Stimulated activated CD4-positive, alpha-beta T cell treated with anti-CD3 and anti-CD28 coated beads, Interleukin-2, amount 100 ng/mL, for 4 hours (primary cell): Measurements from ENCODE around the gene AIF1.

Source experiments
- DNase-seq: peaks from one replicate; pipeline ENCODE4 v3.0.0-alpha.2; 2020; ENCODE audit warnings: low read depth

The AIF1 gene

GRCh38 chr6:31642798-31643570, 27.9 kb downstream of the AIF1 start:
- DNase-seq, result no peak

- DNase-seq, result no peak
These were observed 28.9 kb downstream of the AIF1 start for GRCh38 chr6:31643818-31644454.

- DNase-seq, result no peak
These were observed 30.3 kb downstream of the AIF1 start for GRCh38 chr6:31645325-31645724.

GRCh38 chr6:31651602-31652191, 36.7 kb downstream of the AIF1 start:
- no peak for DNase-seq

DNA sequence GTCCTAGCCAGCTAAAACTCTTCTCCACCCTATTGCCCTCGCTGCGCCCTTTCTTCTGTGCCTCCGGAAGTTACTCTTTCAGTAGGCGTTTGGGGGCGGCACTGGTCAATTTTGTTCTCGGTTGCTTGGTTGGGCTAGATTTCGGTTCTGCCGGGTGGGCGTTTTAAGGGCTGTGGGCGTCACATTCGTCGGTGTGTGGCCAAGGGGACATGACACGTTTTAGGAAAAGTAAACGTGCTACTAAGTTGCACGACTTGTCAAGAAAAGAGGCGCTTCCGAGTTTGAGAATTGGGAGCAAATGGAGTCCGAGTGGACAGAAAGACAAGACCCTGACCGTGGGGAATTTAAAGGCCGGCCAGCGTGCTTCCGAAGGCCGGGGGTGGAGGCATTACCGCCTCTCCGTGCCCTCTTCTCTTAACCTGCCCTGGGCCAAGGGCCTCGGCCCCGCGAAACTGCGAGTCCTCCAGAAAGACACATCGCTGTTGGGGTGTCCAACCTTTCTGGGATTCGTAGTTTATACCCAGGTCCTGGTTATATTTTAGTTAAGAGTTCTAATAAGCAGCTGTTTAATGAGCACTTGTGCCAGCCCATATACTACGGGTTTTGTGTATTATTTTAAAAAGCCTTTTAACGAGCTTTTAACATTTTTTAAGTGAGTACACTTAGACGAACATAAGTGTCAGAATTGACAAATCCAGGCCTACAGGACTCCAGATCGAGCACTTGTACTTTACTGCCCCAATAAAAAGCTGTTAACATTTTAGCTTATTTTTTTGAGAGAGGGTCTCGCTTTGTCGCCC, 38.1 kb downstream of the AIF1 start:
- DNase-seq, result peak; percentile 85

DNA sequence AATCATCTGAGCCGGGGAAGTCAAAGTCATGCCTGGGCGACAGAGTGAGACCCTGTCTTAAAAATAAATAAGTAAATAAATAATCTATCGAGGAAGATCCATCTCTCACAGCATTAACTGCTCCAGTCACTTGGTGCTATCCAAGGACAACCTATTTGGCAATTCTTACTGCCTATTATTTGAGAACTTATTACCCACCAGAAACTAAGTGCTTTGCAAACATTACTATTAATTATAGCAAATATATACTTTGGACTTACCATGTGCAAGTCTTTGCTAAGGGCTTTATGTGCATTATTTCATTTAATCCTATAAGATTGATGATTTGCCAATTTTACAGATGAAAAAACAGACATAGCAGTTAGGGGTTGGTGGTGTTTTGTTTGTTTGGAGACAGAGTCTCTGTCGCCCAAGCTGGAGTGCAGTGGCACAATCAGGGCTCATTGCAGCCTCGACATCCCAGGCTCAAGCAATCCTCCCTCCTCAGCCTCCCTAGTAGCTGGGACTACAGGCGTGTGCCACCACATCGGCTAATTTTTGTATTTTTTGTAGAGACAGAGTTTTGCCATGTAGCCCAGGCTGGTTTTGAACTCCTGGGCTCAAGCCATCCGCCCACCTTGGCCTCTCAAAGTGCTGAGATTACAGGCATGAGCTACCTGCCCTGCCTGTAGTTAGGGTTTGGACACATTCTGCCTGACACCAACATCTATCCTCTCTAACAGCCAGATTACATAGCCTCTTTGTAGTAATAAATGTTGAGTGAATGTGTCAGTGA, 39.7 kb downstream of the AIF1 start:
- no peak for DNase-seq

DNA sequence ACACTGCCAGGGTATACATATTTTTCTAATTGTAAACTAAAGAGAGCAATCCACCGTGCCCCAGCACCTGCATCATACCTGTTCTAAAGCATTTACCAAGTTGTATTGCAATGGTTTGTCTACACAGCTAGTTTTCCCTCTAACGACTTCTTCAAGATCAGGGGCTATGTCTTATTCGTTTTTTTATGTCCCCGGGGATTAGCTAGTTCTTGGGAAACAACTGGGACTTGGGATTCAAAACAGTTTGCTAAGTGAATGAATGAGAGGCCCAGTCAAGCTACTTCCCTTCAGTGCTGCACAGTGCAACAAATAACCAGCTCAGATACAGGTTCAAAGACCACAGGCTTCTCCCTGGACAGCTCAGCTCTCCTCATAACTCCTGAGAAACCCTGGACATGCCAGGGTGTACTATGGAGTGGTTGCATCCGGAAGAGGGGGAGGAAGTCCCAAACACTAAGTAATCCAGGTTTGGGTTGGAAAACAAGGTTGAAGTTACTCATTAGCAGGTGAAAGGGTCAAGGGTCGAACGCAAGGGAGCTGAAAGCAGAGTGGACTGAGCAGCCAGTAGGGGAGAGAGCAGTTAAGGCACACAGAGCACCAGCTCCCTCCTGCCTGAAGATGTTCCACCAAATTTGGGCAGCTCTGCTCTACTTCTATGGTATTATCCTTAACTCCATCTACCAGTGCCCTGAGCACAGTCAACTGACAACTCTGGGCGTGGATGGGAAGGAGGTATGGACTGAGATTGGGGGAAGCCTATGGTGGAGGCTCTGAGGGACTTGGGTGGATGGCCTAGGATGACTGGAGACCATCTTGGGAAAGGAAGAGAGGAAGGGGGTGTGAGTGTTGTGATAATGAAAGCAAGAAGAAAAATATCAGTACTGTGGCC, 40.6 kb downstream of the AIF1 start, which contains the start of gene APOM:
APOM (plus strand) TSS at position 546 of the 889 bp plus-strand sequence; CDS start at position 619, 73 bp downstream.
- DNase-seq, result no peak

DNA sequence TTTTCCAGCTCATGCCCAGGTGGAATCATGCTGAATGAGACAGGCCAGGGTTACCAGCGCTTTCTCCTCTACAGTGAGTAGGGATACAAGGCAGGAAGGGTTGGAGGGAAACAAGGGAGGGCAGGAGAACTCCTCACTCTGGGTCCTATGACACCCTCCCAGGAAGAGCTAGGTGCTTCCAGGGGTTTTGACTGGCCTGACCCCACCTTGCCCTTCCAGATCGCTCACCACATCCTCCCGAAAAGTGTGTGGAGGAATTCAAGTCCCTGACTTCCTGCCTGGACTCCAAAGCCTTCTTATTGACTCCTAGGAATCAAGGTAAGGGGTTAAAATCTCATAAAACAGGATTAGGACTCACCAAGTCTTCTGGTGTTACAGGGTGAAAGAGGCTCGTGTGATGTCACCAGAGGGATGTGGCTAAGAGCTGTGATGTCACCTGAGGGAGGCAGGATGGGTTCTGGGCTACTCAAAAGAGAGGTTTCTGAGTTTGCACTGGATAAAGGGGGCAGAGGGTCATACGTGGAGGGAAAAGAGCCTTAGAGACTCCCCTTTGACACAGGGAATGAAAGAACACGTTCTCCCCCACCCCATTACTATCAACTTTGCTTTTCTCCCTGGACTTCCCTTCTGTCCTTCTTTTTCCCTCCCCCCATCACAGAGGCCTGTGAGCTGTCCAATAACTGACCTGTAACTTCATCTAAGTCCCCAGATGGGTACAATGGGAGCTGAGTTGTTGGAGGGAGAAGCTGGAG, 42.5 kb downstream of the AIF1 start:
- DNase-seq, result no peak

DNA sequence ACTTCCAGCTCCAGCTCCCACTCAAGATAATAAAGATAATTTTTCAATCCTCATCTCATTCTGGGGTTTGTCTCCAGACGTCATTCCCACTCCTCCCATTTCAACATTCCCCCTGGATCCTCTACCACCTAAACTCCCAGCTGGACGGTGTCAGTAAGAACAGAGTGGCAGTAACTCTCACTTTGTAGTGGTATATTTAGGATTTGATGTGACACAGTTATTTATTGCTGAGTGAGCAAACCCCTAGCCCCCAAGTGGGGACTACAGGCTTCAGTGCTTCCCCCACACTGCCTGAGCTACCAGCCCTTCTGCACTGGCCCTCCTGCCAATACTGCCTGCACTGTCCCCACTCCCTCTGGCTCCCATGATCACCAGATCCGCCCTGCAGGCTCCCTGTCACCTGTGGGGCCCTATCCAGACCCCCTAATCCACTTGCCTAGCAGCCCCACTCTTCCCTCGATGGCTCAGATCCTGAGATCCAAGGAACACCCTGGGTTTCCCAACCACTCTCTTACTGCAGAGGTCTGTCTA, 43.2 kb downstream of the AIF1 start:
- DNase-seq, result no peak

DNA sequence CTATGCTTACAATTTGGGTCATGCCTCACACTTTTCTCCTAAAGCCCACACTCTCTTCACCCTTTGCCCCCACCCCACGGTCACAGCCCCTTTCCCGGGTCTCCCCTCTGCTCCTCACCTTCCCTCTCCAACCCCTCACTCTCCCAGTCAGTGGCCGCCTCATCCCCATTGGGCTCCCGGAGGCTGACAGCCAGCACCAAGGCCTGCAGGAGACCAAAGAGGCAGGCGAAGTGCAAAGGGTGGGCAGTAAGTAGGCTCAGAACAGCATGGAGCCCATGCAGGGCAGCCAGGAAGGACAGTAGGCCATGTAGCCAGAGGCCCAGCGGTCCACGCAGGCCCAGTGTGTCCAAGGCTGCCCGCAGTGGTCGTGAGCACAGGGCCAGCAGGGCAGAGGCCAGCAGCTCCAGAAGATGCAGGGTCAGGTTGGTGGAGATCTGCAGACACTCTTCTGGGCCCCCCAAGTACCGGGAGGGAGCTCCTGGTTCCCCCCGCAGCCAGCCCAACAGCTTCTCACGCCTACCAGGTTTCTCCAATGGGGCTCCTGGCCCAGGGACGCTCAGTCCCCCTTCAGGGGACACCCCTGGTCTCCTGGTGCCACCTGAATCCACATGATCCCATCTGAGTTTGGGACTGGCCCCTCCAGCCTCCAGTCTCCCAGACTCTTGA, 44.1 kb downstream of the AIF1 start:
- no peak for DNase-seq

GRCh38 chr6:31659649-31660380, 44.8 kb downstream of the AIF1 start:
- DNase-seq, result no peak

DNA sequence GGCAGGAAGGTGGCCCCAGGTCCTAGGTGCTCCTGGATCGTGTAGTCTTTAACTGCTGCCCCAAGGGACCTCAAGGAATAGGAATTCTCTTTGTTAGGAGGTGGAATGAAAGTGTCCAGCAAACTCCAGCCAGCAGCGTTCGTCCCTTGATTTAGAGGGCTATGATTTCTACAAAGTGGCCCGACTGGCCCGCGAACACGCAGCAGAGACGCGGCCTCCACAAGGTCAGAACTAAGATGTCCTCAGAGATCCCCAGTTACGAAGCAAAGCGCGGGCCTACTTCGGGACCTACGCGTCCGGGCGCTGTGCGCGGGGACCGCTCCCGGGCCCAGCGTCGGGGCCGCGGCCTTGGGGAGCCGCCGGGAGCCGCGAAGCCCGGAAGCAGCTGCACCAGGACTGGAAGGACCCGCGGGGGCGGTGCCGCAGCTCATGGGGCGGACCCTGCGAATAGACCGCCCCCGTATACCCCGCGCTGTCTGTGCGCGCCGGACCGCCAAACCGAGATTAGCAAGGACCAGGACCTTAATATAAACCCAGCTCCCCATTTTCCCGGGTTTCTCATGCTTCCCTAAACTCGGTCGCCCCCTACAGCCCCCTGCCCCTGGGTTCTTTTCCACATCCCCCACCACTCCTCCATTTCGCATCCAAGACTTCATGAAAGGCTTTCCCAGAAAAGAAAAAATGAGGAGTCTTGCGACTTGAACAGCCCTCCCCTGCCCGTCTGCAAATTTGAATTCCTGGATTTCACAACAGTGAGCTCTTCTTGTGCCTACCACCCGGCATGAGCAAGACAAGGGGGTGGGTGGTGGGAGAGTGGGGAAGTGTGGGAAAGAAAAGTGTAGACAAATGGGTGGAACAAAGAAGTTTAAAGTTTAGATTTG, 45.6 kb downstream of the AIF1 start, which contains the start of gene C6orf47:
C6orf47 (minus strand) TSS at position 398 of the 881 bp plus-strand sequence. CDS start 831 bp downstream, outside the sequence.
- peak; percentile 61 for DNase-seq

GRCh38 chr6:31661262-31662123, 46.5 kb downstream of the AIF1 start:
- DNase-seq, result no peak

GRCh38 chr6:31662124-31662723, 47.2 kb downstream of the AIF1 start:
- DNase-seq, result no peak

DNA sequence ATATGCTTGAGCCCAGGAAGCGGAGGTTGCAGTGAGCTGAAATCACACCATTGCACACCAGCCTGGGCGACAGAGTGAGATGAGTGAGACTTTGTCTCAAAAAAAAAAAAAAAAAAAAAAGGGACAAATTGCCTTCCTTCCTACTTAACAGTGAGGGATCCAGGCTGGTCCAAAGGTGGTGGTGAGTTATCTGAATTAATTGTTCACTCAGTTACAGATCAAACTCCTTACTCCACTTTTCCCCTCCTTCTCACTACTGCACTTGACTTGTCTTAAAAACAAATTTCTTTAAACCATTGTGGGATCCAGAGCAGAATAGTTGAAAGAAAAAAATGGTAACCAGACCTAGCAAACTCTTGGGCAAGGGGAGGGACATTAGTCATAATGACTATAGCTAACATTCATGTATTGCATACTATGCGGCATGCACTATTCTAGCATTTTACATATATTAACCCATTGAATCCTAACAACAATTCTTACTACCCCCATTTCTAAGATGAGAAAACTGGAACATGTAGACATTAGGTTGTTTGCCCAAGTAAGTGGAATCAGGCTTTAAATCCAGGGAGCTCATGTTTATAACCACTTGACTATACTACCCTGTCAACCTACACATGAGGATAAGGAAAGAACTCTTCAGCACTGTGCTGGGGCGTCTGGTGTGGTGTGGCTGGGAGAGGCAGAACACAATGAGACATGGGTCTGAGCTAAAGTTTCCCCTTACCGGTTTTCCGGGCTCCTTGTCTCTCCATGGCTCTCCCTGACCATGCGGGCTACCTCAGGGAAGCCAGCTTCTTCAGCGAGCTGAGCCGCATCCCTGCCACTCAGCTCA, 48.3 kb downstream of the AIF1 start:
- no peak for DNase-seq
